ENCODE results near the gene IL24.

Gene IL24

GRCh38 chr1:206872139-206872538, 25.1 kb upstream of the IL24 start:
- TF ChIP-seq EZH2phosphoT487 (IDR thresholded peaks at IDR 0.05; ENCODE audit: borderline replicate concordance, low read length) (no peak), CTCF (IDR thresholded peaks at IDR 0.05; ENCODE audit: low read depth, low read length, poor library complexity, severe bottlenecking) (no peak)
- Histone ChIP-seq H3F3A (ENCODE audit: control insufficient read depth, insufficient read depth) (no peaks in the 10 kb centered on the region), H3K4me1 (ENCODE audit: control insufficient read depth, low read length) (no peaks in the 10 kb centered on the region), H3K4me2 (ENCODE audit: low read length) (no peak overlapping the region), H3K79me2 (ENCODE audit: control insufficient read depth, low read length) (no peaks in the 10 kb centered on the region), H3K36me3 (ENCODE audit: control insufficient read depth, low read length) (no peaks in the 10 kb centered on the region), H3K27ac (ENCODE audit: low read depth, low read length) (no peak overlapping the region), H4K20me1 (ENCODE audit: control insufficient read depth, insufficient read depth, low read depth, low read length) (no peaks in the 10 kb centered on the region), H3K9me2 (replicated peaks; ENCODE audit: control insufficient read depth, low read length) (no peaks in the 10 kb centered on the region), H3K27me3 (ENCODE audit: control insufficient read depth, low read length) (peaks cover 12% of the 10 kb centered on the region), H3K4me3 (ENCODE audit: low read length) (no peak overlapping the region), H3K9me3 (ENCODE audit: control insufficient read depth, insufficient read depth, low read length) (peaks cover 9% of the 10 kb centered on the region; the same call in 1 of the 2 replicates)

DNA sequence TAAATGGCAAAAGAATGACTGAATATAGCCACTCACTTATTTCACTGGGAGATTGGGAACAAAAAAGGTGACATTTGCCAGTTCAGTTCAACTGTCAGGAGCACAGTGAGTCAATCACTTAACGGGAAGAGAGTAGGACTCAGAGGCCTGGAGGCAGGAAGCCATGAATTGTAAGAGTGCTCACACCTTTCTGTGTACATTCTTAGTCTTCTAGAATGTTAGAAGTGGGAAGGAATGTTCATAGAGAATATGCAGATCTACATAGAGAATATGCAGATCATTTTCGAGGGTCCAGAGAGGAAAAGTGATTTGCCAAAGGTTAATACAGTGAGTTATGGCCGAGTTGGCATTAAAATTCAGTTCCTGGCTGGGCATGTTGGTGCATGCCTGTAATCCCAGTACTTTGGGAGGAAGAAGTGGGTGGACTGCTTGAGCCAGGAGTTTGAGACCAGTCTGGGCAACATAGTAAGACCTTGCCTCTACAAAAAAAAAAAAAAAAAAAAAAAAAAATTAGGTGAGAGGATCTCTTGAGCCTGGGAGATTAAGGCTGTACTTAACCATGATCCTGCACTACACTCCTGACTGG, 23.5 kb upstream of the IL24 start:
- H3K4me3 ChIP-seq (ENCODE audit: low read length) = no peak overlapping the region
- no peak overlapping the region for H3K27ac ChIP-seq (ENCODE audit: low read depth, low read length)
- H3F3A ChIP-seq (ENCODE audit: control insufficient read depth, insufficient read depth) = no peaks in the 10 kb centered on the region
- H3K9me3 ChIP-seq (ENCODE audit: control insufficient read depth, insufficient read depth, low read length) = peaks cover 16% of the 10 kb centered on the region
- H3K79me2 ChIP-seq (ENCODE audit: control insufficient read depth, low read length) = no peaks in the 10 kb centered on the region
- H3K9me2 ChIP-seq (replicated peaks; ENCODE audit: control insufficient read depth, low read length) = no peaks in the 10 kb centered on the region
- H3K4me2 ChIP-seq (ENCODE audit: low read length) = no peak overlapping the region
- H4K20me1 ChIP-seq (ENCODE audit: control insufficient read depth, insufficient read depth, low read depth, low read length) = no peaks in the 10 kb centered on the region
- 0 out of 2 replicates have a peak, but pooled peaks cover 2% of the 10 kb centered on the region for H3K27me3 ChIP-seq (ENCODE audit: control insufficient read depth, low read length)
- H3K36me3 ChIP-seq (ENCODE audit: control insufficient read depth, low read length) = no peaks in the 10 kb centered on the region
- no peaks in the 10 kb centered on the region for H3K4me1 ChIP-seq (ENCODE audit: control insufficient read depth, low read length)
- TF ChIP-seq EZH2phosphoT487 (IDR thresholded peaks at IDR 0.05; ENCODE audit: borderline replicate concordance, low read length) (no peak), CTCF (IDR thresholded peaks at IDR 0.05; ENCODE audit: low read depth, low read length, poor library complexity, severe bottlenecking) (no peak)

DNA sequence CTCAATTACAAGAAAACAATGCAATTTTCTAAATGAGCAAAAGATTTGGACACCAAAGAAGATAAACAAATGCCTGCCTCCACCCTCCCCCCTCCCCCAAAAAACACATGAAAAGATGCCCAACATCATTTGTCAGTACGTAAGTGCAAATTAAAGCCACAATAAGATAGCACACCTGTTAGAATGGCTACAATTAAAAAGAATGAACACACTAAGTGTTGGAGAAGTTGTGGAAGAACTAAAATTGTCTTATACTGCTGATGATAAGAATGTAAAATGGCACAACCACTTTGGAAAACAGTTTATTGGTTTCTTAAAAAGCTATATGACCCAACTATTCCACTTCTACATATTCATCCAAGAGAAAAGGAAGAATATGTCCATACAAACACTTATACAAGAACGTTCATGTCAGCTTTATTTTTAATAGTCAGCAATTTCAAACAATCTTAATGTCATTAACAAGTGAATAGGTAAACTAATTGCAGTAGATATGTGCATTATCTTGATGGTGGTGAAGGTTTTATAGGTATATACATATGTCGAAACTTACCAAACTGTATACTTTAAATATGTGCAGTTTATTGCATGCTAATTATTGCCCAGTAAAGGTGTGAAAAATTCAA, 21.4 kb upstream of the IL24 start:
- Histone ChIP-seq H3K27me3 (ENCODE audit: control insufficient read depth, low read length) (no peaks in the 10 kb centered on the region), H3F3A (ENCODE audit: control insufficient read depth, insufficient read depth) (no peaks in the 10 kb centered on the region), H3K79me2 (ENCODE audit: control insufficient read depth, low read length) (no peaks in the 10 kb centered on the region), H3K9me3 (ENCODE audit: control insufficient read depth, insufficient read depth, low read length) (peaks cover 16% of the 10 kb centered on the region), H3K4me1 (ENCODE audit: control insufficient read depth, low read length) (no peaks in the 10 kb centered on the region), H4K20me1 (ENCODE audit: control insufficient read depth, insufficient read depth, low read depth, low read length) (no peaks in the 10 kb centered on the region), H3K9me2 (replicated peaks; ENCODE audit: control insufficient read depth, low read length) (no peaks in the 10 kb centered on the region), H3K27ac (ENCODE audit: low read depth, low read length) (no peak overlapping the region), H3K4me2 (ENCODE audit: low read length) (no peak overlapping the region), H3K4me3 (ENCODE audit: low read length) (no peak overlapping the region), H3K36me3 (ENCODE audit: control insufficient read depth, low read length) (no peaks in the 10 kb centered on the region)
- TF ChIP-seq CTCF (IDR thresholded peaks at IDR 0.05; ENCODE audit: low read depth, low read length, poor library complexity, severe bottlenecking) (no peak), EZH2phosphoT487 (IDR thresholded peaks at IDR 0.05; ENCODE audit: borderline replicate concordance, low read length) (no peak)

All from DOHH2 (cell line).